Keratinocyte (primary cell): ENCODE results near the gene ADCY10. TPM values are rescaled to one million over a fixed set of nuclear protein-coding genes. Genes with fewer than 3 reads are reported as not detected.

ENCODE experiments used
- DNase-seq: peaks from one replicate; pipeline ENCODE4 v3.0.0-alpha.2; 2011; ENCODE audit warnings: low read depth, missing footprints, low spot score
- FAIRE-seq: peaks from 2 replicates; lab custom pipeline; 2011; peaks lifted over from hg19 to GRCh38; lab: Jason Lieb, UNC
- H2AFZ ChIP-seq: 2 replicates; pipeline ENCODE4 v1.6.0; 2012; ENCODE audit warnings: low read length, control low read depth, inconsistent platforms; ENCODE audit not compliant: control insufficient read depth
- H3K27ac ChIP-seq: 2 replicates; pipeline ENCODE4 v1.5.1; 2011; ENCODE audit warnings: low read length; ENCODE audit not compliant: control insufficient read depth, insufficient read depth
- H3K27me3 ChIP-seq: 3 replicates; pipeline ENCODE4 v1.6.0; 2011; ENCODE audit warnings: low read length; ENCODE audit not compliant: control insufficient read depth, insufficient read depth; ENCODE audit errors: extremely low read depth
- H3K36me3 ChIP-seq, 2 experiments: 2 replicates in 1 of 2; 3 replicates in 1 of 2; pipeline ENCODE4 v1.5.1; 2011; ENCODE audit warnings: low read length in 2 of 2, mild to moderate bottlenecking in 1 of 2; ENCODE audit not compliant: control insufficient read depth in 2 of 2, insufficient read depth in 2 of 2; ENCODE audit errors: extremely low read depth in 1 of 2
- H3K4me1 ChIP-seq: 3 replicates; pipeline ENCODE4 v1.5.1; 2011; ENCODE audit warnings: low read length; ENCODE audit not compliant: control insufficient read depth, insufficient read depth; ENCODE audit errors: extremely low read depth
- H3K4me2 ChIP-seq: 3 replicates; pipeline ENCODE4 v1.6.0; 2011; ENCODE audit warnings: low read depth, low read length; ENCODE audit not compliant: control insufficient read depth, insufficient read depth; ENCODE audit errors: extremely low read depth
- H3K4me3 ChIP-seq, 3 experiments: fragments of 200-600 bp in 1 of 3; sonication (generic) in 1 of 3; 2 replicates in 2 of 3; 3 replicates in 1 of 3; pipeline ENCODE4 v1.5.1; 2011 to 2016; ENCODE audit warnings: low read length in 3 of 3, mild to moderate bottlenecking in 3 of 3, control low read depth in 2 of 3, inconsistent platforms in 1 of 3, low read depth in 1 of 3, mixed read lengths in 1 of 3, mixed run types in 1 of 3, moderate library complexity in 1 of 3; ENCODE audit not compliant: control insufficient read depth in 2 of 3, insufficient read depth in 2 of 3; ENCODE audit errors: extremely low read depth in 1 of 3
- H3K79me2 ChIP-seq: 2 replicates; pipeline ENCODE4 v1.6.0; 2012; ENCODE audit warnings: low read length; ENCODE audit not compliant: control insufficient read depth, insufficient read depth
- H3K9ac ChIP-seq: 3 replicates; pipeline ENCODE4 v1.6.0; 2011; ENCODE audit warnings: low read length; ENCODE audit not compliant: control insufficient read depth, insufficient read depth; ENCODE audit errors: extremely low read depth
- H3K9me1 ChIP-seq: 3 replicates; pipeline ENCODE4 v1.6.0; 2011; ENCODE audit warnings: low read length; ENCODE audit not compliant: control insufficient read depth, insufficient read depth; ENCODE audit errors: extremely low read depth
- H3K9me3 ChIP-seq: 2 replicates; pipeline ENCODE4 v1.5.1; 2012; ENCODE audit warnings: low read depth, low read length; ENCODE audit not compliant: control insufficient read depth
- H4K20me1 ChIP-seq: 3 replicates; pipeline ENCODE4 v1.6.0; 2011; ENCODE audit warnings: low read length; ENCODE audit not compliant: control insufficient read depth, insufficient read depth; ENCODE audit errors: extremely low read depth
- CTCF ChIP-seq, 3 experiments: IDR thresholded peaks in 1 of 3; conservative IDR thresholded peaks in 1 of 3; optimal IDR thresholded peaks in 1 of 3; 2 replicates in 2 of 3; 3 replicates in 1 of 3; pipeline versions ENCODE3 to v1.5.1; 2011; ENCODE audit warnings: low read length in 3 of 3, mild to moderate bottlenecking in 3 of 3, moderate library complexity in 2 of 3, control low read depth in 1 of 3, inconsistent platforms in 1 of 3; ENCODE audit not compliant: insufficient read depth in 2 of 3; ENCODE audit errors: extremely low read depth in 1 of 3
- EZH2 ChIP-seq: IDR thresholded peaks from one replicate; pipeline ENCODE4 v1.6.1; 2012; ENCODE audit warnings: inconsistent platforms, mild to moderate bottlenecking, low read length, moderate library complexity
- dilution Hi-C: fragments of 300-500 bp; cut with MboI; formaldehyde crosslinking; loops from one replicate; pipeline ENCODE4 v1.7.0; 2020; ENCODE audit warnings: low sequenced_read_pairs; ENCODE audit not compliant: extremely low pct_ligation_motif_present
- polyA plus RNA-seq, 5 experiments: library from polyadenylated mRNA; depleted of rRNA in 3 of 5; stranded (reverse) in 3 of 5; stranded (forward) in 1 of 5; unstranded in 1 of 5; fragments of >200 nt; gene quantifications; 1 replicate in 1 of 5; 2 replicates in 3 of 5; 3 replicates in 1 of 5; pipeline versions ENCODE4 v1.2.1 to v1.2.3, GENCODE V29; 2011 to 2012; ENCODE audit warnings: missing spikeins in 2 of 5, low read depth in 1 of 5, low replicate concordance in 1 of 5

ADCY10 gene
- polyA plus RNA-seq, 1 donor (not counting 4 experiments of a cell fraction or from before 2014, with no cell fraction given): 0.04 TPM

- Histone ChIP-seq H3K79me2 (peaks cover 72% of the 10 kb centered on the region), H3K36me3 (peaks cover 0 to 8% of the 10 kb centered on the region in 2 experiments)
Observed at GRCh38 chr1:167762061-167762746, 151.7 kb downstream of the ADCY10 start.

GRCh38 chr1:167761400-167761799, 152.5 kb downstream of the ADCY10 start:
- Histone ChIP-seq H3K36me3 (peaks cover 0 to 7% of the 10 kb centered on the region in 2 experiments), H3K27ac (no peak overlapping the region), H3K4me3 (no peak overlapping the region), H3K9me3 (no peaks in the 10 kb centered on the region), H3K4me2 (no peak overlapping the region), H3K4me1 (peaks cover 30% of the 10 kb centered on the region), H3K9ac (no peak overlapping the region), H3K9me1 (no peaks in the 10 kb centered on the region), H2AFZ (no peak overlapping the region), H3K27me3 (no peaks in the 10 kb centered on the region), H4K20me1 (peaks cover 20% of the 10 kb centered on the region), H3K79me2 (peaks cover 77% of the 10 kb centered on the region)
- dilution Hi-C loops: no loop called here
- DNase-seq (no peak), FAIRE-seq (no peak)
- TF ChIP-seq EZH2 (no peak), CTCF (optimal IDR thresholded peaks at IDR 0.05 in 1 of 3, IDR thresholded peaks at IDR 0.05 in 1 of 3, conservative IDR thresholded peaks at IDR 0.05 in 1 of 3; ENCODE audit: extremely low read depth in 1 of 3, insufficient read depth in 2 of 3, low read length in 3 of 3) (no peak)

More at GRCh38 chr1:167762061-167762746, 151.7 kb downstream of the ADCY10 start:
- Histone ChIP-seq H4K20me1 (peaks cover 16% of the 10 kb centered on the region), H3K9ac (no peak overlapping the region), H3K27me3 (no peaks in the 10 kb centered on the region), H3K4me3 (no peak overlapping the region), H3K27ac (no peak overlapping the region), H3K4me2 (no peak overlapping the region), H3K4me1 (peaks cover 32% of the 10 kb centered on the region), H2AFZ (no peak overlapping the region), H3K9me1 (no peaks in the 10 kb centered on the region), H3K9me3 (no peaks in the 10 kb centered on the region)
- no peak for DNase-seq
- TF ChIP-seq EZH2: no peak
- dilution Hi-C loops: no loop called here
- FAIRE-seq: no peak

Other genes with a start within 250 kb of the ADCY10 start
- gene MPZL1, start 192.2 kb downstream of the ADCY10 start, polyA plus RNA-seq: 107 to 195 TPM (median 120 TPM) in 3 replicates
- 70.0 to 109 TPM (median 78.6 TPM) in 3 replicates for gene DCAF6, start 22.5 kb upstream of the ADCY10 start, polyA plus RNA-seq
- 27.1 to 61.6 TPM (median 36.2 TPM) in 3 replicates for gene MPC2, start 22.9 kb upstream of the ADCY10 start, polyA plus RNA-seq
- gene GPR161, start 222.8 kb upstream of the ADCY10 start, polyA plus RNA-seq: 7.8 to 11.6 TPM (median 9.1 TPM) in 3 replicates